ENCODE measurements around the gene FAM171A2. TPM values are rescaled to one million over a fixed set of nuclear protein-coding genes. Genes with fewer than 3 reads are reported as not detected.

The FAM171A2 gene
- total and polyA plus RNA-seq, 2 of the 8 experiments (the other 6 are each of a cell fraction or from before 2014, with no cell fraction given) = 21.9 to 24.1 TPM

DNA sequence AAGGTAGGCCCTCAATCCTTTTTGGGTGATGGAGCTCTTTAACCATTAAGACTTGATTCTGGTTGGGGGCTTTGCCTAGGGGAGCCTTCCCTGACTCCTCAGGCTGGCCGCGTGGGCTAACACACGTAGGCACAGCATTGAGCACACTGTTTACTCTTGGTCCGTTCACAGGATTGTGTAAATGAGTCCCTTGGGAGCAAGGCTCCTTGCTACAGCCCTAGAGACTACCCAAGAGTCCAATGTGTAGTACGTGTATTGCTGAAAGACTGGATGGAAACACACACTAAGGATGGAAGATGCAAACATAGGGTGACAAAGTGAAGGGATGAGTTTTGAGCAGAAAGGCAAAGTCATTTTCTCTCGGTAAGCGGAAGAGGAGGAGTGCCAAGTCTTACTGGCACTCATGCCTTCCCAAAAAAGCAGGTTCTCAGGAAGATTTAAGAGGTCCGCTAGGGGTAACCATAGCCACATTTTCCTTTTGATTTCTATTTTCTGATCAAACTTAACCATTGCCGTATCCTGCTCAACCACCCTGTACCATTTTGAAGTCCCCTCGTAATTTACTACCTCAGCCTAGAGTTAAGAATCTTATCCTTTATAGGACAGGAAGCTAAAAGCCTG is 26.7 kb upstream of the FAM171A2 start:
- no peak overlapping the region for H2BK15ac ChIP-seq (ENCODE audit: low read length)
- no peaks in the 10 kb centered on the region for H3K9me3 ChIP-seq (ENCODE audit: insufficient read depth in 2 of 2, low read depth in 1 of 2, low read length in 1 of 2)
- 87% methylated on average over 10 of the region's 10 CpGs; no CpG with 5 or more reads in 1 of the 2 experiments for WGBS, 2 experiments (ENCODE audit: extremely low coverage in 1 of 2, insufficient coverage in 1 of 2, insufficient read length in 1 of 2, insufficient replicate concordance in 2 of 2, low coverage in 1 of 2, low lambda C conversion rate in 2 of 2, missing lambda C conversion rate in 1 of 2)
- H4K8ac ChIP-seq (ENCODE audit: extremely low read depth, insufficient read depth, low read length) = no peak overlapping the region
- no peak overlapping the region for H2BK12ac ChIP-seq (ENCODE audit: low read depth, low read length)
- no peak overlapping the region for H2AFZ ChIP-seq (ENCODE audit: low read length)
- no peak overlapping the region for H3K14ac ChIP-seq (ENCODE audit: insufficient read length)
- H2AK5ac ChIP-seq (ENCODE audit: low read depth, low read length) = no peak overlapping the region
- H3K18ac ChIP-seq (ENCODE audit: extremely low read depth, low read length) = no peak overlapping the region
- no peak overlapping the region for H3K23ac ChIP-seq (ENCODE audit: insufficient read length)
- H4K91ac ChIP-seq (replicated peaks; ENCODE audit: insufficient read length, low read length) = no peak overlapping the region
- peaks cover 5% of the 10 kb centered on the region; the same call in 1 of the 2 replicates for H3K23me2 ChIP-seq (ENCODE audit: low read depth, low read length)
- no peak overlapping the region for H3K4me3 ChIP-seq (ENCODE audit: extremely low read depth in 1 of 4, insufficient read depth in 2 of 4, low read depth in 3 of 4, low read length in 4 of 4)
- FAIRE-seq (no peak), DNase-seq (ENCODE audit: low read depth in 1 of 2, low spot score in 2 of 2) (no peak)
- no peak overlapping the region for H4K5ac ChIP-seq (ENCODE audit: insufficient read length, low read depth, low read length)
- H3K79me1 ChIP-seq (ENCODE audit: low read depth, low read length) = no peaks in the 10 kb centered on the region
- CTCF ChIA-PET (ENCODE audit: partially characterized antibody) = interaction anchor here (1.2 to 2.1 kb wide), 3 partner anchors 10 to 133 kb away, joined by 4 to 9 read pairs (median 8); no protein-coding TSS in a partner anchor
- no peaks in the 10 kb centered on the region for H3K36me3 ChIP-seq (ENCODE audit: control insufficient read depth in 2 of 4, insufficient read depth in 4 of 4, low read length in 3 of 4)
- H3K27me3 ChIP-seq (replicated peaks in 1 of 4; ENCODE audit: control insufficient read depth in 3 of 4, extremely low read depth in 1 of 4, insufficient read depth in 3 of 4, low read length in 3 of 4) = peaks cover 0 to 12% (median 9%) of the 10 kb centered on the region in 4 experiments; a peak in 5 of 7 replicates
- H2BK120ac ChIP-seq (replicated peaks; ENCODE audit: low read depth, low read length) = no peak overlapping the region
- no peak overlapping the region for H3K27ac ChIP-seq (ENCODE audit: low read depth, low read length)
- H4K20me1 ChIP-seq (replicated peaks in 1 of 2; ENCODE audit: control insufficient read depth in 1 of 2, insufficient read depth in 2 of 2, low read length in 2 of 2) = no peaks in the 10 kb centered on the region
- H3K9ac ChIP-seq (replicated peaks in 1 of 4; ENCODE audit: extremely low read depth in 1 of 4, low read depth in 3 of 4, low read length in 3 of 4) = no peak overlapping the region
- H3K4me2 ChIP-seq (ENCODE audit: insufficient read depth in 1 of 2, low read depth in 2 of 2, low read length in 2 of 2) = no peak overlapping the region
- POLR2A ChIA-PET (ENCODE audit: partially characterized antibody) = no interaction called here
- no peak overlapping the region for H2BK5ac ChIP-seq (ENCODE audit: low read depth, low read length)
- H3K79me2 ChIP-seq (ENCODE audit: control insufficient read depth in 1 of 2, insufficient read depth in 2 of 2, low read length in 2 of 2) = no peaks in the 10 kb centered on the region
- H3K4ac ChIP-seq (replicated peaks; ENCODE audit: insufficient read length, low read depth, low read length) = no peak overlapping the region
- no peak overlapping the region for H3K56ac ChIP-seq (replicated peaks; ENCODE audit: insufficient read length, low read depth, low read length)
- no peak overlapping the region for H2BK20ac ChIP-seq (ENCODE audit: low read length)
- peaks cover 0 to 6% (median 2%) of the 10 kb centered on the region in 4 experiments; a peak in 4 of 7 replicates for H3K4me1 ChIP-seq (replicated peaks in 1 of 4; ENCODE audit: control insufficient read depth in 3 of 4, insufficient read depth in 4 of 4, low read length in 3 of 4)
- TF ChIP-seq TAF7 (optimal IDR thresholded peaks at IDR 0.05; ENCODE audit: borderline replicate concordance, low read depth, low read length) = no peak
- no peak for TF ChIP-seq SIX5 (IDR thresholded peaks at IDR 0.05; ENCODE audit: low read depth, low read length)
- no peak for TF ChIP-seq TAF1 (IDR thresholded peaks at IDR 0.05; ENCODE audit: low read depth, low read length)
- no peak for TF ChIP-seq MAFK (IDR thresholded peaks at IDR 0.05; ENCODE audit: low read depth, low read length)
- TF ChIP-seq RFX5 (IDR thresholded peaks at IDR 0.05; ENCODE audit: borderline replicate concordance, low read depth, low read length) = no peak
- no peak for TF ChIP-seq RXRA (IDR thresholded peaks at IDR 0.05; ENCODE audit: insufficient read depth, low read depth, low read length)
- no peak for TF ChIP-seq TBP (IDR thresholded peaks at IDR 0.05; ENCODE audit: low read depth, low read length)
- TF ChIP-seq SIN3A (conservative IDR thresholded peaks at IDR 0.05 in 1 of 2, IDR thresholded peaks at IDR 0.05 in 1 of 2; ENCODE audit: low read depth in 1 of 2, low read length in 2 of 2) = no peak

Measured in H1 (cell line).